ENCODE results near the gene DUSP16. TPM values are rescaled to one million over a fixed set of nuclear protein-coding genes. Genes with fewer than 3 reads are reported as not detected.

The DUSP16 gene
- total and polyA plus RNA-seq, 2 experiments from 2014 or later: 11.7 to 59.4 TPM

DNA sequence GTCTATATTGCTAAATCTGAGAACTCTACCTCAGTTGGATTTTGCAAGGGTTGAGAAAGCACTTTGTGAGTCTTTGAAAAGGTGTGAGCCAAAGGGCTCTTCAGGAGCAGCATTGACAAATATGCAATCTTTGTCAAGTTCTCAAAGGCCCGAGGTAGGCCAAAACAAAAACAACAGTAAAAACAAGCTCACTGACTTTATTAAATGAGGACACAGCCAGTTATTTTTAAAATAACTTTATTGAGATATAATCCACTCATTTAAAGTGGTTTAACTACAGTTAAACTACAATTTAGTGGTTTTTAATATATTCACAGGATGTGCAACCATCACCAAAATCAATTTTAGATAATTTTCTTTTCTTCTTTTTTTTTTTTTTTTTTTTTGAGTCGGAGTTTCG is 47.0 kb upstream of the DUSP16 start:
- H4K20me1 ChIP-seq (replicated peaks; ENCODE audit: insufficient read depth): no peaks in the 10 kb centered on the region
- H3K4me3 Mint-ChIP-seq: no peak overlapping the region

More for the DNA sequence above, 47.0 kb upstream of the DUSP16 start:
- Mint-ChIP-seq H3K9me3 (no peaks in the 10 kb centered on the region), H3K36me3 (ENCODE audit: low read depth) (peaks cover 5% of the 10 kb centered on the region; the same call in 2 of the 3 replicates), H3K27ac (no peak overlapping the region), H3K27me3 (ENCODE audit: insufficient read depth, low read depth, poor library complexity) (peaks cover 16% of the 10 kb centered on the region), H3K4me1 (peaks cover 28% of the 10 kb centered on the region)
- Histone ChIP-seq H3K79me2 (replicated peaks; ENCODE audit: insufficient read depth) (peaks cover 9% of the 10 kb centered on the region), H3K4me2 (no peak overlapping the region), H3K27ac (ENCODE audit: low read depth) (no peak overlapping the region), H2AFZ (no peak overlapping the region), H3K9me2 (ENCODE audit: insufficient read depth) (no peaks in the 10 kb centered on the region), H3K36me3 (ENCODE audit: insufficient read depth) (no peaks in the 10 kb centered on the region), H3F3A (replicated peaks; ENCODE audit: low read depth) (peaks cover 5% of the 10 kb centered on the region; the same call in 1 of the 2 replicates), H3K27me3 (ENCODE audit: insufficient read depth) (no peaks in the 10 kb centered on the region), H3K4me3 (no peak overlapping the region), H3K4me1 (ENCODE audit: insufficient read depth) (peaks cover 26% of the 10 kb centered on the region)
- no peak for TF ChIP-seq JUNB (IDR thresholded peaks at IDR 0.05; ENCODE audit: unreplicated experiment)
- TF ChIP-seq, protein P1, sequence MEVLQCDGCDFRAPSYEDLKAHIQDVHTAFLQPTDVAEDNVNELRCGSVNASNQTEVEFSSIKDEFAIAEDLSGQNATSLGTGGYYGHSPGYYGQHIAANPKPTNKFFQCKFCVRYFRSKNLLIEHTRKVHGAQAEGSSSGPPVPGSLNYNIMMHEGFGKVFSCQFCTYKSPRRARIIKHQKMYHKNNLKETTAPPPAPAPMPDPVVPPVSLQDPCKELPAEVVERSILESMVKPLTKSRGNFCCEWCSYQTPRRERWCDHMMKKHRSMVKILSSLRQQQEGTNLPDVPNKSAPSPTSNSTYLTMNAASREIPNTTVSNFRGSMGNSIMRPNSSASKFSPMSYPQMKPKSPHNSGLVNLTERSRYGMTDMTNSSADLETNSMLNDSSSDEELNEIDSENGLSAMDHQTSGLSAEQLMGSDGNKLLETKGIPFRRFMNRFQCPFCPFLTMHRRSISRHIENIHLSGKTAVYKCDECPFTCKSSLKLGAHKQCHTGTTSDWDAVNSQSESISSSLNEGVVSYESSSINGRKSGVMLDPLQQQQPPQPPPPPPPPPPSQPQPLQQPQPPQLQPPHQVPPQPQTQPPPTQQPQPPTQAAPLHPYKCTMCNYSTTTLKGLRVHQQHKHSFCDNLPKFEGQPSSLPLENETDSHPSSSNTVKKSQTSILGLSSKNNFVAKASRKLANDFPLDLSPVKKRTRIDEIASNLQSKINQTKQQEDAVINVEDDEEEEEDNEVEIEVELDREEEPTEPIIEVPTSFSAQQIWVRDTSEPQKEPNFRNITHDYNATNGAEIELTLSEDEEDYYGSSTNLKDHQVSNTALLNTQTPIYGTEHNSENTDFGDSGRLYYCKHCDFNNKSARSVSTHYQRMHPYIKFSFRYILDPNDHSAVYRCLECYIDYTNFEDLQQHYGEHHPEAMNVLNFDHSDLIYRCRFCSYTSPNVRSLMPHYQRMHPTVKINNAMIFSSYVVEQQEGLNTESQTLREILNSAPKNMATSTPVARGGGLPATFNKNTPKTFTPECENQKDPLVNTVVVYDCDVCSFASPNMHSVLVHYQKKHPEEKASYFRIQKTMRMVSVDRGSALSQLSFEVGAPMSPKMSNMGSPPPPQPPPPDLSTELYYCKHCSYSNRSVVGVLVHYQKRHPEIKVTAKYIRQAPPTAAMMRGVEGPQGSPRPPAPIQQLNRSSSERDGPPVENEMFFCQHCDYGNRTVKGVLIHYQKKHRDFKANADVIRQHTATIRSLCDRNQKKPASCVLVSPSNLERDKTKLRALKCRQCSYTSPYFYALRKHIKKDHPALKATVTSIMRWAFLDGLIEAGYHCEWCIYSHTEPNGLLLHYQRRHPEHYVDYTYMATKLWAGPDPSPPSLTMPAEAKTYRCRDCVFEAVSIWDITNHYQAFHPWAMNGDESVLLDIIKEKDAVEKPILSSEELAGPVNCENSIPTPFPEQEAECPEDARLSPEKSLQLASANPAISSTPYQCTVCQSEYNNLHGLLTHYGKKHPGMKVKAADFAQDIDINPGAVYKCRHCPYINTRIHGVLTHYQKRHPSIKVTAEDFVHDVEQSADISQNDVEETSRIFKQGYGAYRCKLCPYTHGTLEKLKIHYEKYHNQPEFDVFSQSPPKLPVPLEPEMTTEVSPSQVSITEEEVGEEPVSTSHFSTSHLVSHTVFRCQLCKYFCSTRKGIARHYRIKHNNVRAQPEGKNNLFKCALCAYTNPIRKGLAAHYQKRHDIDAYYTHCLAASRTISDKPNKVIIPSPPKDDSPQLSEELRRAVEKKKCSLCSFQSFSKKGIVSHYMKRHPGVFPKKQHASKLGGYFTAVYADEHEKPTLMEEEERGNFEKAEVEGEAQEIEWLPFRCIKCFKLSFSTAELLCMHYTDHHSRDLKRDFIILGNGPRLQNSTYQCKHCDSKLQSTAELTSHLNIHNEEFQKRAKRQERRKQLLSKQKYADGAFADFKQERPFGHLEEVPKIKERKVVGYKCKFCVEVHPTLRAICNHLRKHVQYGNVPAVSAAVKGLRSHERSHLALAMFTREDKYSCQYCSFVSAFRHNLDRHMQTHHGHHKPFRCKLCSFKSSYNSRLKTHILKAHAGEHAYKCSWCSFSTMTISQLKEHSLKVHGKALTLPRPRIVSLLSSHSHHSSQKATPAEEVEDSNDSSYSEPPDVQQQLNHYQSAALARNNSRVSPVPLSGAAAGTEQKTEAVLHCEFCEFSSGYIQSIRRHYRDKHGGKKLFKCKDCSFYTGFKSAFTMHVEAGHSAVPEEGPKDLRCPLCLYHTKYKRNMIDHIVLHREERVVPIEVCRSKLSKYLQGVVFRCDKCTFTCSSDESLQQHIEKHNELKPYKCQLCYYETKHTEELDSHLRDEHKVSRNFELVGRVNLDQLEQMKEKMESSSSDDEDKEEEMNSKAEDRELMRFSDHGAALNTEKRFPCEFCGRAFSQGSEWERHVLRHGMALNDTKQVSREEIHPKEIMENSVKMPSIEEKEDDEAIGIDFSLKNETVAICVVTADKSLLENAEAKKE (CRISPR knock-in tag; IDR thresholded peaks at IDR 0.05): no peak
- no peak for TF ChIP-seq STAT1 (IDR thresholded peaks at IDR 0.05; ENCODE audit: unreplicated experiment)
- TF ChIP-seq, protein P2, sequence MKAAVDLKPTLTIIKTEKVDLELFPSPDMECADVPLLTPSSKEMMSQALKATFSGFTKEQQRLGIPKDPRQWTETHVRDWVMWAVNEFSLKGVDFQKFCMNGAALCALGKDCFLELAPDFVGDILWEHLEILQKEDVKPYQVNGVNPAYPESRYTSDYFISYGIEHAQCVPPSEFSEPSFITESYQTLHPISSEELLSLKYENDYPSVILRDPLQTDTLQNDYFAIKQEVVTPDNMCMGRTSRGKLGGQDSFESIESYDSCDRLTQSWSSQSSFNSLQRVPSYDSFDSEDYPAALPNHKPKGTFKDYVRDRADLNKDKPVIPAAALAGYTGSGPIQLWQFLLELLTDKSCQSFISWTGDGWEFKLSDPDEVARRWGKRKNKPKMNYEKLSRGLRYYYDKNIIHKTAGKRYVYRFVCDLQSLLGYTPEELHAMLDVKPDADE (IDR thresholded peaks at IDR 0.05): no peak
- TF ChIP-seq, protein P3, sequence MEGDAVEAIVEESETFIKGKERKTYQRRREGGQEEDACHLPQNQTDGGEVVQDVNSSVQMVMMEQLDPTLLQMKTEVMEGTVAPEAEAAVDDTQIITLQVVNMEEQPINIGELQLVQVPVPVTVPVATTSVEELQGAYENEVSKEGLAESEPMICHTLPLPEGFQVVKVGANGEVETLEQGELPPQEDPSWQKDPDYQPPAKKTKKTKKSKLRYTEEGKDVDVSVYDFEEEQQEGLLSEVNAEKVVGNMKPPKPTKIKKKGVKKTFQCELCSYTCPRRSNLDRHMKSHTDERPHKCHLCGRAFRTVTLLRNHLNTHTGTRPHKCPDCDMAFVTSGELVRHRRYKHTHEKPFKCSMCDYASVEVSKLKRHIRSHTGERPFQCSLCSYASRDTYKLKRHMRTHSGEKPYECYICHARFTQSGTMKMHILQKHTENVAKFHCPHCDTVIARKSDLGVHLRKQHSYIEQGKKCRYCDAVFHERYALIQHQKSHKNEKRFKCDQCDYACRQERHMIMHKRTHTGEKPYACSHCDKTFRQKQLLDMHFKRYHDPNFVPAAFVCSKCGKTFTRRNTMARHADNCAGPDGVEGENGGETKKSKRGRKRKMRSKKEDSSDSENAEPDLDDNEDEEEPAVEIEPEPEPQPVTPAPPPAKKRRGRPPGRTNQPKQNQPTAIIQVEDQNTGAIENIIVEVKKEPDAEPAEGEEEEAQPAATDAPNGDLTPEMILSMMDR (conservative IDR thresholded peaks at IDR 0.05; ENCODE audit: low read depth in 2 of 2): no peak
- no peak for TF ChIP-seq POLR2AphosphoS5 (IDR thresholded peaks at IDR 0.05; ENCODE audit: low read depth)
- TF ChIP-seq EZH2 (IDR thresholded peaks at IDR 0.05; ENCODE audit: low read depth, unreplicated experiment): no peak
- no peak for TF ChIP-seq ZNF114 (CRISPR knock-in tag; IDR thresholded peaks at IDR 0.05)
- TF ChIP-seq, protein P4, sequence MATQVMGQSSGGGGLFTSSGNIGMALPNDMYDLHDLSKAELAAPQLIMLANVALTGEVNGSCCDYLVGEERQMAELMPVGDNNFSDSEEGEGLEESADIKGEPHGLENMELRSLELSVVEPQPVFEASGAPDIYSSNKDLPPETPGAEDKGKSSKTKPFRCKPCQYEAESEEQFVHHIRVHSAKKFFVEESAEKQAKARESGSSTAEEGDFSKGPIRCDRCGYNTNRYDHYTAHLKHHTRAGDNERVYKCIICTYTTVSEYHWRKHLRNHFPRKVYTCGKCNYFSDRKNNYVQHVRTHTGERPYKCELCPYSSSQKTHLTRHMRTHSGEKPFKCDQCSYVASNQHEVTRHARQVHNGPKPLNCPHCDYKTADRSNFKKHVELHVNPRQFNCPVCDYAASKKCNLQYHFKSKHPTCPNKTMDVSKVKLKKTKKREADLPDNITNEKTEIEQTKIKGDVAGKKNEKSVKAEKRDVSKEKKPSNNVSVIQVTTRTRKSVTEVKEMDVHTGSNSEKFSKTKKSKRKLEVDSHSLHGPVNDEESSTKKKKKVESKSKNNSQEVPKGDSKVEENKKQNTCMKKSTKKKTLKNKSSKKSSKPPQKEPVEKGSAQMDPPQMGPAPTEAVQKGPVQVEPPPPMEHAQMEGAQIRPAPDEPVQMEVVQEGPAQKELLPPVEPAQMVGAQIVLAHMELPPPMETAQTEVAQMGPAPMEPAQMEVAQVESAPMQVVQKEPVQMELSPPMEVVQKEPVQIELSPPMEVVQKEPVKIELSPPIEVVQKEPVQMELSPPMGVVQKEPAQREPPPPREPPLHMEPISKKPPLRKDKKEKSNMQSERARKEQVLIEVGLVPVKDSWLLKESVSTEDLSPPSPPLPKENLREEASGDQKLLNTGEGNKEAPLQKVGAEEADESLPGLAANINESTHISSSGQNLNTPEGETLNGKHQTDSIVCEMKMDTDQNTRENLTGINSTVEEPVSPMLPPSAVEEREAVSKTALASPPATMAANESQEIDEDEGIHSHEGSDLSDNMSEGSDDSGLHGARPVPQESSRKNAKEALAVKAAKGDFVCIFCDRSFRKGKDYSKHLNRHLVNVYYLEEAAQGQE (IDR thresholded peaks at IDR 0.05; ENCODE audit: unreplicated experiment): no peak
- TF ChIP-seq CREB1 (CRISPR knock-in tag; IDR thresholded peaks at IDR 0.05; ENCODE audit: low read depth): no peak
- TF ChIP-seq ZNF331 (CRISPR knock-in tag; IDR thresholded peaks at IDR 0.05; ENCODE audit: low read depth): no peak
- TF ChIP-seq NANOG (IDR thresholded peaks at IDR 0.05; ENCODE audit: borderline replicate concordance): no peak
- no peak for TF ChIP-seq EZH2phosphoT487 (IDR thresholded peaks at IDR 0.05; ENCODE audit: unreplicated experiment)
- no peak for DNase-seq (ENCODE audit: low spot score)
- ATAC-seq: no peak

Data from GM23338 (cell line).